Left ventricle myocardium inferior (tissue), 1 donor: Measurements from ENCODE around the gene NME3. TPM values are rescaled to one million over a fixed set of nuclear protein-coding genes. Genes with fewer than 3 reads are reported as not detected.

ENCODE experiments used
- DNase-seq: peaks from one replicate; pipeline ENCODE4 v3.0.0-alpha.2; 2020
- H3K27ac ChIP-seq: fragments of 200-600 bp; replicated peaks from 2 replicates; pipeline ENCODE4 v1.8.0; 2021
- H3K27me3 ChIP-seq: fragments of 200-600 bp; 2 replicates; pipeline ENCODE4 v1.8.0; 2021; ENCODE audit warnings: low read depth
- H3K36me3 ChIP-seq: fragments of 200-600 bp; 2 replicates; pipeline ENCODE4 v1.8.0; 2021
- H3K4me1 ChIP-seq: fragments of 200-600 bp; 2 replicates; pipeline ENCODE4 v1.8.0; 2021
- H3K4me3 ChIP-seq: fragments of 200-600 bp; 2 replicates; pipeline ENCODE4 v1.8.0; 2021; ENCODE audit warnings: mild to moderate bottlenecking, moderate library complexity
- H3K9me3 ChIP-seq: fragments of 200-600 bp; replicated peaks from 2 replicates; pipeline ENCODE4 v1.8.0; 2021
- intact Hi-C: fragments of 100-400 bp; cut with micrococcal nuclease; formaldehyde crosslinking; loops from one replicate; pipeline ENCODE4 v1.11.0; 2022
- total RNA-seq: library from RNA; stranded (reverse); fragmentation: NEBNext Ultra II Directional; extraction: Animal tissue kit (Norgen Biotek cat#: 25700); gene quantifications from one replicate; pipeline ENCODE4 v1.2.1, GENCODE V29; 2021
- TF ChIP-seq, protein P1 (sequence below): fragments of 200-600 bp; IDR thresholded peaks from 2 replicates; pipeline ENCODE4 v1.8.0; 2021; ENCODE audit warnings: antibody characterized with exemption, mild to moderate bottlenecking, borderline replicate concordance
- donor health status: DM: no; HTN: yes; CAD: no; lungs with severe emphysema.

Gene NME3
- total RNA-seq, 1 donor from 2014 or later: 37.0 TPM

DNA sequence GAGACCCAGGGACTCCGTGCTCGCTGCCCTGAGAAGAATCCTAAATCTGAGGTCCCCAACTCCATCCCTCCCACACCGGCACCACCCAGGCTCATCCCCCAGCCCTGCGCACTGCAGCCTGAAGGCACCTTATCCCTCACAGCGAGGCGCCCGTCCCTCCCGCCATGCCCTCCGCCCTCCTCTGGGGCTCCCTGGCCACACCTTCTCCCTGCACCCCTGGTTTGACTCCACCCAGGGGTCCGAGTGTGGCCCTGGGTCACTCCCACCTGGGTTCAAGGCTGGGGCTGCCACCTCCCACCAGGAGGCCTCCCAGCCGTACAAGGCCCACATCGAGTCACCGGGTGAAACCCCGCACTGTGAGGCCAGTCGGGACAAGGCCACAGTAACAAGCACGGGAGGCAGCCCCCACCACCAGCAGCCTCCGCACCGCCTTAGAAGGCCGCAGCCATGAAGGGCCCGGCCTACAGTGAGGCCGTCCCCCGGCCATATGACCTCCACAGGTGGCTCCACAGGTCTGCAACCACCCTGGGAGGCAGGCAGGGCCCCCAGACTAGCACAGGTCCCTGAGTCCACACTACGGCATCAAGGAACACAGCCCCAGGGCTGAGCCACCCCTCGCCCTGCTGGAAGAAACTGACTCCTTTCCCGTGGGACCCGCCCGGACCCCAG lies 47.0 kb upstream of the NME3 start:
- Histone ChIP-seq H3K36me3 (peaks cover 95% of the 10 kb centered on the region), H3K27ac (no peak overlapping the region), H3K4me3 (no peak overlapping the region), H3K4me1 (peaks cover 2% of the 10 kb centered on the region), H3K9me3 (no peaks in the 10 kb centered on the region), H3K27me3 (no peaks in the 10 kb centered on the region)
- TF ChIP-seq, protein P1, sequence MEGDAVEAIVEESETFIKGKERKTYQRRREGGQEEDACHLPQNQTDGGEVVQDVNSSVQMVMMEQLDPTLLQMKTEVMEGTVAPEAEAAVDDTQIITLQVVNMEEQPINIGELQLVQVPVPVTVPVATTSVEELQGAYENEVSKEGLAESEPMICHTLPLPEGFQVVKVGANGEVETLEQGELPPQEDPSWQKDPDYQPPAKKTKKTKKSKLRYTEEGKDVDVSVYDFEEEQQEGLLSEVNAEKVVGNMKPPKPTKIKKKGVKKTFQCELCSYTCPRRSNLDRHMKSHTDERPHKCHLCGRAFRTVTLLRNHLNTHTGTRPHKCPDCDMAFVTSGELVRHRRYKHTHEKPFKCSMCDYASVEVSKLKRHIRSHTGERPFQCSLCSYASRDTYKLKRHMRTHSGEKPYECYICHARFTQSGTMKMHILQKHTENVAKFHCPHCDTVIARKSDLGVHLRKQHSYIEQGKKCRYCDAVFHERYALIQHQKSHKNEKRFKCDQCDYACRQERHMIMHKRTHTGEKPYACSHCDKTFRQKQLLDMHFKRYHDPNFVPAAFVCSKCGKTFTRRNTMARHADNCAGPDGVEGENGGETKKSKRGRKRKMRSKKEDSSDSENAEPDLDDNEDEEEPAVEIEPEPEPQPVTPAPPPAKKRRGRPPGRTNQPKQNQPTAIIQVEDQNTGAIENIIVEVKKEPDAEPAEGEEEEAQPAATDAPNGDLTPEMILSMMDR: no peak
- intact Hi-C loops: no loop called here
- no peak for DNase-seq

DNA sequence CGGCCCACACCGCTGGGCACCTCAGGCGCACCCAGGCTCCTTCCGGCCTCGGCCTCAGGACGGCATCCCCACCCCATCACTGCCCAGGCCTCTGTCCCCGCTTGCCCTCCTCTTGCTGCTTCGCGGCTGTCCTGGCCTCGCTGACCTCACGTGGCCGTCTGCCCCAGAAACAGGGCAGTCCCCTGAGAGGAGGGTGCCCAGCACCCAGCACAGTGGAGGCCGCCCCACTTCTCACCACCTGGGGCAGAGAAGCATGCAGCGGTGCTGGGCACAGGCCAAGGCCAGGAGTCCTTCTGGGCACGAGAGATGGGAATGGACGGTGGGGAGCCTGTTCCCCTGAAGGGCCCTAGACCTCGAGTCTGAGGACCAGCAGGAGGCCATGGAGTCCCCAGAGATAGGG lies 46.4 kb upstream of the NME3 start:
- Histone ChIP-seq H3K36me3 (peaks cover 94% of the 10 kb centered on the region), H3K27me3 (no peaks in the 10 kb centered on the region), H3K9me3 (no peaks in the 10 kb centered on the region), H3K4me1 (no peaks in the 10 kb centered on the region), H3K27ac (no peak overlapping the region), H3K4me3 (no peak overlapping the region)
- intact Hi-C loops: no loop called here
- DNase-seq: no peak
- TF ChIP-seq, protein P1: no peak

DNA sequence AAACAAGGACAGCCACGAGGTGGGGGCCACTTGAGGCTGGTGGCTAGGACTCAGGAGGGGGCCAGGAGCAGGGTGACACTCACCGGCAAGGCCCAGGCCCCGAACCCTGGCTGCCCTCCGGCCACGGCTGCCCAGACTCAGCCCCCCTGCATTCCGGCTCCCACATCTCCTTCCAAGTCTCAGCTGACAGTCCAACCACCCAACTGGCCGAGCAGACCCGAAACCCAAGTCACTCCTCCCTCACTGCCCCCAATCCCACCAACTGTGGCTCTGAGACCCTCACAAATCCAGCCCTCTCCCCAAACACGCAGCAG lies 45.9 kb upstream of the NME3 start:
- H3K36me3 ChIP-seq: peaks cover 89% of the 10 kb centered on the region
- no peaks in the 10 kb centered on the region for H3K27me3 ChIP-seq
- intact Hi-C loops: no loop called here
- H3K4me1 ChIP-seq: no peaks in the 10 kb centered on the region
- H3K27ac ChIP-seq: no peak overlapping the region
- no peak for DNase-seq
- H3K4me3 ChIP-seq: no peak overlapping the region
- TF ChIP-seq, protein P1: no peak
- H3K9me3 ChIP-seq: no peaks in the 10 kb centered on the region

DNA sequence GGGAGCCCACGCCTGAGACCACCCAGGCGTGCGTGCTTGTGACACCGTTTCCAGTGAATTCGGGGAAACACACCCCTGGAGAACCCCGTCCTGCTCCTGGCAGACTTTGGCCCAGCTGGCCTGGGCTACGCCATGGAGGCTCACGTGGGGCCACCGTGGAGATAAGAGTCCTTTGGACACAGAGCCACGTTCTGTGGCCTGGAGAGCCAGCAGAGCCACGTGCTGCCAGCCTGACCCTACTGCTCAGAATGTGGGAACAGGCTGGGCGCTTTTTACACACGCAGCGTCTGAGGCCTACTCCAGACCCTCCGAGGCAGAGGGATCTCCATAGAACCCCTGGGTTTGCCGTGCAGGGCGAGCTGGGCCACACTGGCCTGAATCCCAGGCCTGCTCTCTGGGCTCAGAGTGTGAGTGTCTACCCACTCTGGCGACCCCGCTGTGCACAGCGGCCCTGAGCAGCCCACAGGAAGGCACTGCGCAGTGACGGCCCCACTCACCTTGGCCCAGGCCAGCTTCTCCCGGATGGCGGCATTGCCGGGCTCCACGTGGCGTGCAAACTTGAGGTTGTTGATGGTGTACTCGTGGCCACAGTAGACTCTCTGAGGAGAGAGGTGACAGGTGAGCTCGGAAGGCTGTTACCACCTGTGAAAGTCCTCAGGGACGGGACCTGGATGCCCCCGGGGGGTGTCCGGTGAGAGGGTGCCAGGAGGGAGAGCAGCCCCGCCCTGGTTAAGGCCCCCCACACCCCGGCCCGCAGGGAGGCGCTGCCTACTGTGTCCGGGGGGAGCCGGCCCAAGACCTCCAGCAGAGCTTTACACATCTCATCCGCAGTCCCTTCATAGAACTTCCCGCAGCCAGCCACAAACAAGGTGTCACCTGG lies 45.3 kb upstream of the NME3 start:
- intact Hi-C loops: no loop called here
- Histone ChIP-seq H3K36me3 (peaks cover 83% of the 10 kb centered on the region), H3K4me3 (no peak overlapping the region), H3K27me3 (no peaks in the 10 kb centered on the region), H3K27ac (no peak overlapping the region), H3K4me1 (no peaks in the 10 kb centered on the region), H3K9me3 (no peaks in the 10 kb centered on the region)
- TF ChIP-seq, protein P1: no peak
- no peak for DNase-seq

DNA sequence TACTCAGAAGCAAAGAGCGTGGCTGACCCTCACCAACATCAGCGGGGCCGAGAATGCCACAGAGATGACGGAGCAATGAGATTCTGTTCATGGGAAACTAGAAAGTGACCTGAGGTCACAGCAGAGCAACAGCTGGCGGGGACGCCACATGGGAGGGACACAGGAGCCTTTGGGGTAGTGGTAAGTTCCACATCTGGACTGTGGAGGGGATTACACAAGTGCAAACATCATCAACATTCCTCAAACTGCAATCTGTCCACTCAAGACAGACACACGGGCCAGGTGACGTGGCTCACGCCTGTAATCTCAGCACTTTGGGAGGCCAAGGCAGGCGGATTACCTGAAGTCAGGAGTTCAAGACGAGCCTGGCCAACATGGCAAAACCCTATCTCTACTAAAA lies 44.1 kb upstream of the NME3 start:
- no peak overlapping the region for H3K4me3 ChIP-seq
- H3K27ac ChIP-seq: no peak overlapping the region
- H3K36me3 ChIP-seq: peaks cover 74% of the 10 kb centered on the region
- no peak for DNase-seq
- H3K27me3 ChIP-seq: no peaks in the 10 kb centered on the region
- intact Hi-C loops: no loop called here
- TF ChIP-seq, protein P1: no peak
- H3K9me3 ChIP-seq: no peaks in the 10 kb centered on the region
- H3K4me1 ChIP-seq: no peaks in the 10 kb centered on the region
